ENCODE measurements around the gene COPE. TPM values are rescaled to one million over a fixed set of nuclear protein-coding genes. Genes with fewer than 3 reads are reported as not detected.

COPE gene
- total and polyA plus RNA-seq, 7 donors, result 130 to 346 (median 198) TPM

DNA sequence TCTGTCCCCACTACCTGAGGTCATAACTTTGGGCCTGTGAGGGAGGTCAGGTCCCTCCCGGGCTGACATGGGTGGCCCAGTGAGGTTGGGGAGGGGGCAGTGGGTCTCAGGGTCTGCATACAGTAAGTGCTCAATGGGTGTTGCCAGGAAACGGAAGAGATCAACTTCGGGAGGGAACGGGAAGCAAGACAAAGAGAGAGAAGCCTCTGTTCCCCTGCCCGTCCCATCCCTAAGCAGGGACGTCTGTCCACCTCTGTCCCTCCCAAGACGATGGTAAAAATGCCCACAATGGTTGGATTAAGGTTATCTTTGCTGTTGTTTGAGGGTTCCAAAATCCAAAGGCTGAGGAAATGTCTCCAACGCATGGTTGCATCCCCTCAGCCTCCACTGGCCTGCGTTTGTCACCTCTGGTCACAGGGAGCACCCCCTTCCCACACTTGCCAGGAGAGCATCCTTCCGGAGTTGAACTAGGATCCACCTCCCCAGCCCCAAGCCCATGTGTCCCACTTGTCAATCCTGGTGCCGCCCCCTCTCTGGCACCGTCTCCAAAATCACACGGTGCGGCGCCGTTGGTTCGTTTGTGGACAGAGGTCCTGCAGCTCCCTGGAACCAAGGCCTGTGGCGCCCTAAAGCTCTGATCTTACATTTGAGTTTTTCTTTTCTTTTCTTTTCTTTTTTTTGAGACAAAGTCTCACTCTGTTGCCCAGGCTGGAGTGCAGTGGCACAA lies 22.6 kb upstream of the COPE start:
- Histone ChIP-seq H3K27me3 (no peaks in the 10 kb centered on the region), H3K36me3 (peaks cover 0 to 16% (median 0%) of the 10 kb centered on the region in 4 donors), H3K9me3 (no peaks in the 10 kb centered on the region), H3K4me3 (peak overlapping the region in 3 of 4 donors; percentile 63 to 87 (median 86)), H3K4me1 (peaks cover 0 to 21% (median 11%) of the 10 kb centered on the region in 4 donors), H3K27ac (peak overlapping the region in 3 of 4 donors; percentile 1 to 75 (median 45))
- intact Hi-C loops (cut with DNase I), result loop anchor here (2.0 kb wide), 1 partner anchor 23 kb away; the partner anchor contains the start of genes COPE and DDX49
- WGBS, 2 donors, result 61 to 65% methylated on average over 18 of the region's 18 CpGs
- no peak for DNase-seq
- TF ChIP-seq POLR2A (IDR thresholded peaks at IDR 0.05) (no peak), EP300 (IDR thresholded peaks at IDR 0.05) (no peak), POLR2AphosphoS5 (IDR thresholded peaks at IDR 0.05) (no peak)
- TF ChIP-seq, protein P1, sequence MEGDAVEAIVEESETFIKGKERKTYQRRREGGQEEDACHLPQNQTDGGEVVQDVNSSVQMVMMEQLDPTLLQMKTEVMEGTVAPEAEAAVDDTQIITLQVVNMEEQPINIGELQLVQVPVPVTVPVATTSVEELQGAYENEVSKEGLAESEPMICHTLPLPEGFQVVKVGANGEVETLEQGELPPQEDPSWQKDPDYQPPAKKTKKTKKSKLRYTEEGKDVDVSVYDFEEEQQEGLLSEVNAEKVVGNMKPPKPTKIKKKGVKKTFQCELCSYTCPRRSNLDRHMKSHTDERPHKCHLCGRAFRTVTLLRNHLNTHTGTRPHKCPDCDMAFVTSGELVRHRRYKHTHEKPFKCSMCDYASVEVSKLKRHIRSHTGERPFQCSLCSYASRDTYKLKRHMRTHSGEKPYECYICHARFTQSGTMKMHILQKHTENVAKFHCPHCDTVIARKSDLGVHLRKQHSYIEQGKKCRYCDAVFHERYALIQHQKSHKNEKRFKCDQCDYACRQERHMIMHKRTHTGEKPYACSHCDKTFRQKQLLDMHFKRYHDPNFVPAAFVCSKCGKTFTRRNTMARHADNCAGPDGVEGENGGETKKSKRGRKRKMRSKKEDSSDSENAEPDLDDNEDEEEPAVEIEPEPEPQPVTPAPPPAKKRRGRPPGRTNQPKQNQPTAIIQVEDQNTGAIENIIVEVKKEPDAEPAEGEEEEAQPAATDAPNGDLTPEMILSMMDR (IDR thresholded peaks at IDR 0.05), result no peak

DNA sequence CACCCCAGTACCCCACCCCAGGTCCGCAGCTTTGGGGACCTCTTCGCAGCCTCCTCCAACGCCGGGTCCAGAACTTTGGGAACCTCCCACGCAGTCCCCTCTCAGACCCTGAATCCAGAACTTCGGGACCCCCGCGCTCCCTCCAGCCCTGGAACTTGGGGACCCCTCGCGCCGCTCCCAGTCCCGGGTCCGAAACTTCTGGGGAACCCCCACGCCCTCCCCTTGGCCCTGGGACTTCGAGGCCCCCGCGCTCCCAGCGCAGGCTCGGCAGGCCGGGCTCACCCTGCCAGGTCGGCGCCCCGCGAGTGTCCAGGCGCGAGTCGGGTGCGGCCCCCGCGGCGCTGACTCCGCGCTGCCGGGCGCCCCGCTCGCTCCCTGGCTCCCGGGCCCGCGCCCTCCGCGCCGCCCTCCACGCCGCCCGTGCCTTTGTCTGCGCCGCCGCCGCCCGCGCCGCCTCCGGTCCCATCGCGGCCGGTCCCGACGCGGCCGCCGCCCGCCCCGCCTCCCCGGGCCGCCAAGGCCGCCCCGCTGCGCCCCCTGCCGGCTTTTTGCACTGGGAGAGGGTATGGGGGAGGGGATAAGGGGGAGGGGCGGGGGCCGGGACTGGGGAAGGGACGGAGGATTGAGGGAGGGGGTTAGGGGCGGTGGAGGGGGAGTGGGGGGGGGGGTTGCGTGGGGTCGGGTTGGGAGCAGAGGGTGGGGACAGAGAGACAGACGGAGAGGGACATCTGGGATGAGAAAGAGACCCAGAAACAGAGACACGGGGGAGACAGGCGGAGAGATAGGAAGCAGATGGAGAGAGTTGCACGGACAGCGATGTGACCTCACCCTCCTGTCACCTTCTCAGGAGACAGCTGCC lies 21.8 kb upstream of the COPE start, which contains the start of gene HOMER3:
HOMER3 (minus strand) TSS at position 449 of the 859 bp plus-strand sequence. CDS start 2,235 bp downstream, outside the sequence.
- Histone ChIP-seq H3K4me1 (peaks cover 0 to 21% (median 11%) of the 10 kb centered on the region in 4 donors), H3K9me3 (no peaks in the 10 kb centered on the region), H3K27ac (peak within 1 kb of the TSS; percentile 57 to 76 (median 67)), H3K4me3 (peak within 1 kb of the TSS; percentile 63 to 87 (median 83)), H3K27me3 (no peaks in the 10 kb centered on the region), H3K36me3 (peaks cover 0 to 20% (median 0%) of the 10 kb centered on the region in 4 donors)
- TF ChIP-seq, protein P1 (IDR thresholded peaks at IDR 0.05), result peak in 1 of 4 experiments; percentile 39
- TF ChIP-seq EP300 (IDR thresholded peaks at IDR 0.05), result no peak
- 1% methylated on average over 80 to 81 of the region's 81 CpGs for WGBS, 2 donors
- intact Hi-C loops (cut with DNase I), result loop anchor here (2.0 kb wide), 1 partner anchor 22 kb away; the partner anchor contains the start of genes COPE and DDX49
- DNase-seq, result peak; percentile 87

DNA sequence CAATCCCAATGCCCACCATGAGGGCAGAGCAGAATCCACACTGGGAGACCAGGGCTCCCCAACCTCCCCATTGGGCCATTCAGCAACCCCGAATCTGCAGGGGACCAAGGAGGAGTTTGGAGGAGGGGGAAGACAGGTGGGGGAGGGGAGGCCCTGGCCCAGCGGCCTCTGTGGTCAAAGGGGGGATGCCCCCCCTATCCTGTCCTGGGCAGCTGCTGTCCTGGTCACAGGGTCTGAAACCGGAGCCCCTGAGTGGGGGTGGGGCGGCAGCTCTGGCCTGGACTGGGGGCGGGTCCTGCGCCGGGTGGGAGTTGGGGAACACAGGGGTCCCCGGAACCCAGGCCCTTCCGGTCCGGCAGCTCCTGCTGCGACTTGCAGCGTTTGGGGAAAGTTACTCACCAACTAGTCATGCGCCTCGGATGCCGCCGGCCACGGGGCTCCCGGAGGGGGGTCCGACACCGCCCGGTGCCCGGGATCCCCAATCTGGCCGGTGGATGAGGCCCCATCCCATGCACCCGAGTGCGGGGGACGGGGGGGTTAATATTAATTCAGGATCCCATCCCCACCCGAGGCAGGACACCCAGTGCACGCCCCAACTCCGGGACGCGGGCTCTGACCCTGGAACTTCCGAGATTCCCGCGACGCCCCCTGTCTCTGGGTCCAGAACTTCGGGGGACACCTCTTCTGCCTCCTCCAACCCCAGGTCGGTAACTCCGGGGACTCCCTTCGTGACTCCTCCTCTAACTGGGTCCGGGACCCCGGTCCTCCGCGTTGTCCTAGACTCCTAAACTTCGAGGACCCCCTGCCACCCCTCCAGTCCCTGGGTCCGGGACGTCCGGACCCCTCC lies 21.0 kb upstream of the COPE start:
- H3K27ac ChIP-seq, result peak overlapping the region; percentile 57 to 76 (median 67)
- peaks cover 0 to 21% (median 11%) of the 10 kb centered on the region in 4 donors for H3K4me1 ChIP-seq
- WGBS, 2 donors, result 2 to 4% methylated on average over 47 of the region's 47 CpGs
- intact Hi-C loops (cut with DNase I), result loop anchor here (2.0 kb wide), 1 partner anchor 21 kb away; the partner anchor contains the start of genes COPE and DDX49
- H3K27me3 ChIP-seq, result no peaks in the 10 kb centered on the region
- H3K36me3 ChIP-seq, result peaks cover 0 to 20% (median 0%) of the 10 kb centered on the region in 4 donors
- TF ChIP-seq EP300 (IDR thresholded peaks at IDR 0.05) (no peak), POLR2AphosphoS5 (IDR thresholded peaks at IDR 0.05) (peak in 3 of 4 donors; percentile 13 to 42 (median 13))
- peak overlapping the region; percentile 63 to 87 (median 83) for H3K4me3 ChIP-seq
- H3K9me3 ChIP-seq, result no peaks in the 10 kb centered on the region
- DNase-seq, result peak; percentile 84

DNA sequence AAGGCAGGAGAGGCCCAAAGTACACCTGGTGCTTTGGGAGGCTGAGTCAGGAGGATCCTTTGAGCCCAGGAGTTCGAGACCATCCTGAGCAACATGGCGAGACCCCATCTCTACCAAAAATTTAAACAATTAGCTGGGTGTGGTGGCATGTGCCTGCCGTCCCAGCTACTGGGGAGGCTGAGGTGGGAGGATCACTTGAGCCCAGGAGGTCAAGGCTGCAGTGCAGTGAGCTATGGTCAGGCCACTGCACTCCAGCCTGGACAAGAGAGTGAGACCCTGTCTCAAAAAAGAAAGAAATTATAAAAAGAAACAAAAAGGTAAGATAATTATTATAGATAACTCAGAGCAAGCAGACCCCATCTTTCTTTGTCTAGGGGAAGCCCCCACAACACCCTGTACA lies 20.0 kb upstream of the COPE start:
- Histone ChIP-seq H3K4me1 (peaks cover 0 to 21% (median 11%) of the 10 kb centered on the region in 4 donors), H3K36me3 (peaks cover 0 to 29% (median 1%) of the 10 kb centered on the region in 4 donors), H3K27ac (no peak overlapping the region), H3K9me3 (no peaks in the 10 kb centered on the region), H3K27me3 (no peaks in the 10 kb centered on the region), H3K4me3 (no peak overlapping the region)
- intact Hi-C loops (cut with DNase I), result no loop called here
- 82 to 87% methylated on average over 3 of the region's 3 CpGs for WGBS, 2 donors
- no peak for TF ChIP-seq EP300 (IDR thresholded peaks at IDR 0.05)
- TF ChIP-seq, protein P1 (IDR thresholded peaks at IDR 0.05), result no peak
- no peak for TF ChIP-seq POLR2AphosphoS5 (IDR thresholded peaks at IDR 0.05)
- no peak for TF ChIP-seq POLR2A (IDR thresholded peaks at IDR 0.05)
- DNase-seq, result no peak
